OCI-LY7 (cell line): Measurements from ENCODE around the gene CFC1B. TPM values are rescaled to one million over a fixed set of nuclear protein-coding genes. Genes with fewer than 3 reads are reported as not detected.
"Not testable (repeated sequence)": the region's sequence is repeated elsewhere in the genome, so short reads cannot be mapped to it uniquely, and the experiment has no call there.

Experiments used
- BruUV-seq: library from RNA; stranded (reverse); fragments of 400-500 nt; replicated peaks from 2 replicates; lab custom pipeline; 2021; lab: Mats Ljungman, UMichigan
- CTCF ChIA-PET: fragments of 300-600 bp; sonication (Branson Sonifier 250); formaldehyde crosslinking; loops from one replicate; lab custom pipeline; 2022; ENCODE audit warnings: antibody characterized with exemption; ENCODE audit not compliant: unreplicated experiment; lab: Charles Lee
- POLR2A ChIA-PET: fragments of 300-600 bp; sonication (Branson Sonifier 250); formaldehyde crosslinking; loops from one replicate; lab custom pipeline; 2022; ENCODE audit warnings: antibody characterized with exemption; lab: Charles Lee
- DNase-seq: peaks from one replicate; pipeline ENCODE4 v3.0.0-alpha.2; 2015; ENCODE audit warnings: low spot score
- H2AFZ ChIP-seq: fragments of 200-600 bp; sonication (generic), shearing (Covaris generic); 2 replicates; pipeline ENCODE4 v1.6.1; 2014; ENCODE audit warnings: mild to moderate bottlenecking, antibody characterized with exemption, low read length, moderate library complexity
- H3K27ac ChIP-seq: fragments of 200-600 bp; sonication (generic); 2 replicates; pipeline ENCODE4 v1.5.1; 2014; ENCODE audit warnings: mixed run types, low read depth, mild to moderate bottlenecking, moderate library complexity, low read length, inconsistent platforms; ENCODE audit not compliant: poor library complexity, severe bottlenecking
- H3K36me3 ChIP-seq: fragments of 200-600 bp; sonication (generic); 2 replicates; pipeline ENCODE4 v1.6.1; 2014; ENCODE audit warnings: mild to moderate bottlenecking, antibody characterized with exemption, low read length, moderate library complexity, mixed read lengths; ENCODE audit not compliant: insufficient read depth
- H3K4me1 ChIP-seq: fragments of 200-600 bp; sonication (generic); 2 replicates; pipeline ENCODE4 v1.5.1; 2014; ENCODE audit warnings: mild to moderate bottlenecking, low read length; ENCODE audit not compliant: insufficient read depth, poor library complexity, severe bottlenecking
- H3K4me2 ChIP-seq: fragments of 200-600 bp; sonication (generic); 2 replicates; pipeline ENCODE4 v1.6.1; 2014; ENCODE audit warnings: mild to moderate bottlenecking, low read length
- H3K4me3 ChIP-seq: fragments of 200-600 bp; sonication (generic); 2 replicates; pipeline ENCODE4 v1.5.1; 2014; ENCODE audit warnings: mild to moderate bottlenecking, low read depth, low read length; ENCODE audit not compliant: poor library complexity, severe bottlenecking
- H3K79me2 ChIP-seq: fragments of 200-600 bp; sonication (generic); 2 replicates; pipeline ENCODE4 v1.6.1; 2016; ENCODE audit warnings: low read depth, mild to moderate bottlenecking, low read length, moderate library complexity, mixed read lengths; ENCODE audit not compliant: insufficient read depth
- H3K9me2 ChIP-seq: fragments of 200-600 bp; sonication (generic); 2 replicates; pipeline ENCODE4 v1.6.1; 2016; ENCODE audit warnings: mild to moderate bottlenecking, low read length, mixed read lengths; ENCODE audit not compliant: insufficient read depth
- H3K9me3 ChIP-seq: fragments of 200-600 bp; sonication (generic); 2 replicates; pipeline ENCODE4 v1.6.1; 2014; ENCODE audit warnings: mild to moderate bottlenecking, mixed run types, low read length, mixed read lengths
- H4K20me1 ChIP-seq: fragments of 200-600 bp; sonication (generic); 2 replicates; pipeline ENCODE4 v1.6.1; 2014; ENCODE audit warnings: mild to moderate bottlenecking, antibody characterized with exemption, low read length, moderate library complexity, mixed read lengths; ENCODE audit not compliant: insufficient read depth
- intact Hi-C: fragments of 100-400 bp; cut with micrococcal nuclease; formaldehyde crosslinking; loops from one replicate; pipeline ENCODE4 v1.10.0; 2022; ENCODE audit not compliant: unreplicated experiment
- total RNA-seq, 2 experiments: library from RNA; depleted of rRNA in 1 of 2; stranded (reverse); fragments of >200 nt in 1 of 2; shearing (Covaris generic) in 1 of 2; gene quantifications; 2 replicates each; pipeline ENCODE4 v1.2.3, GENCODE V29; 2014 to 2022

Gene CFC1B
- total RNA-seq, 2 experiments from 2014 or later: not detected

DNA sequence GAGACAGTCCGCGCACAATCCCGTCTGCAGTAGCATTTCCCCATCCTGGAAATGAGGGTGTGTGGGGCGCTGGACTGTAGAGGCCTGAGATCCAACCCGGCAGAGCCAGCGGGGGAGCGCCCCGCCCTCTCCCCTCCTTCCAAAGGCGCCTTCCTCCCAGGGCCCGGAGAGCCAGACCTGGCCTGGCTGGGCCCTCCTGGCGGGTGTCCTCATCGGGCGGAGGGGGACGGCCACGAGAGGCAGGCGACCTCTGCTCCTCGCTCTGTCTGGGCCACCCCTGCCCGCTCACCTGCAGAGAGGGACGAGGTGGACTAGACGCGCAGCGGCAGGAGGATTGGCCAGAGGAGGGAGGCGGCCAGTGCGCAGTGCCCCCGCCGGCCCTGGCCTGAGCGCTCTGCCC, 28.5 kb downstream of the CFC1B start:
- H3K4me2 ChIP-seq, H3K79me2 ChIP-seq, H3K4me3 ChIP-seq, H2AFZ ChIP-seq, H3K36me3 ChIP-seq, DNase-seq, CTCF ChIA-PET, BruUV-seq, intact Hi-C loops, H4K20me1 ChIP-seq, H3K27ac ChIP-seq, POLR2A ChIA-PET, H3K9me3 ChIP-seq, H3K9me2 ChIP-seq, H3K4me1 ChIP-seq: not testable (repeated sequence)

DNA sequence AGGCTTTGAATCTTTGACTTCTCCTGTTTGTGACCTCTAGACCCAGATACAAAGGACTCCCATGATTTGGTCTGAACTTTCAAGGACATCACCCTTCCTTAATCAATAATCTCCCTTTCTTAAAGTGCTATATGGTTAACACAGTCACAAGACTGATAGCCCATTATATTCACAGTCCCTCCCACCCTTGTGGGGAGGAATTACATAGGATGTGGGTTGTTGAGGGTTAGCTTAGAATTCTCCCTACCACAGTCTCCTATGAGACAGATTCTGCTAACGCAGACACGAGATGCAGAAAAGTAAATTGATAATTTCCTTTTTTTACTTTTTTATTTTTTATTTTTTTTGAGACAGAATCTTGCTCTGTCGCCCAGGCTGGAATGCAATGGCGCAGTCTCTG, 33.2 kb downstream of the CFC1B start:
- intact Hi-C loops, H3K4me3 ChIP-seq, H3K9me3 ChIP-seq, CTCF ChIA-PET, POLR2A ChIA-PET, H3K9me2 ChIP-seq, H3K4me2 ChIP-seq, H3K79me2 ChIP-seq, H4K20me1 ChIP-seq, BruUV-seq, H3K36me3 ChIP-seq, H2AFZ ChIP-seq, DNase-seq, H3K27ac ChIP-seq, H3K4me1 ChIP-seq: not testable (repeated sequence)

DNA sequence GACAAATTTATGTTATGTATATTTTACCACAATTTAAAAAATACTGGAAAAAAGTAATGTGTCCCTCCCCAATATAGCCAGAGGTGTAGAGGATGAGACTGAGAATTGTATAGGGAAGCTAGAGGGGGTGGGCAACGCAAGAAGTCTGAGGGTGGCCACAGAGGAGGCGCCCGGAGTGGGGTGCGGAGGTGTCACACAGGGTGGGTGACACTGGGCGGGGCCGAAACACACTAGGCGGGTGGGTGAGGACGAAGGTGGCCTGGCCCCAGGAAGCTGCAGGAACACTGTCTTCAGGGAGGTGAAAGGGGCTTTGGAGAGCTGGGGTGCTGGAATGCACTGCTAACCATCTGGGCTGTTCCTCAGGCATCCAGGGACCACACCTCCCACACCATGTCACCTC, 35.4 kb downstream of the CFC1B start:
- H4K20me1 ChIP-seq, BruUV-seq, DNase-seq, CTCF ChIA-PET, H3K36me3 ChIP-seq, H3K27ac ChIP-seq, H3K4me3 ChIP-seq, H3K4me1 ChIP-seq, H3K79me2 ChIP-seq, H3K9me3 ChIP-seq, POLR2A ChIA-PET, intact Hi-C loops, H3K4me2 ChIP-seq, H2AFZ ChIP-seq, H3K9me2 ChIP-seq: not testable (repeated sequence)

DNA sequence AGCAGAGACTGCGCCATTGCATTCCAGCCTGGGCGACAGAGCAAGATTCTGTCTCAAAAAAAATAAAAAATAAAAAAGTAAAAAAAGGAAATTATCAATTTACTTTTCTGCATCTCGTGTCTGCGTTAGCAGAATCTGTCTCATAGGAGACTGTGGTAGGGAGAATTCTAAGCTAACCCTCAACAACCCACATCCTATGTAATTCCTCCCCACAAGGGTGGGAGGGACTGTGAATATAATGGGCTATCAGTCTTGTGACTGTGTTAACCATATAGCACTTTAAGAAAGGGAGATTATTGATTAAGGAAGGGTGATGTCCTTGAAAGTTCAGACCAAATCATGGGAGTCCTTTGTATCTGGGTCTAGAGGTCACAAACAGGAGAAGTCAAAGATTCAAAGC, 45.1 kb downstream of the CFC1B start:
- H3K27ac ChIP-seq, H3K4me2 ChIP-seq, H3K9me3 ChIP-seq, H3K36me3 ChIP-seq, CTCF ChIA-PET, H2AFZ ChIP-seq, intact Hi-C loops, H3K79me2 ChIP-seq, H3K9me2 ChIP-seq, POLR2A ChIA-PET, H3K4me1 ChIP-seq, H4K20me1 ChIP-seq, DNase-seq, H3K4me3 ChIP-seq, BruUV-seq: not testable (repeated sequence)

DNA sequence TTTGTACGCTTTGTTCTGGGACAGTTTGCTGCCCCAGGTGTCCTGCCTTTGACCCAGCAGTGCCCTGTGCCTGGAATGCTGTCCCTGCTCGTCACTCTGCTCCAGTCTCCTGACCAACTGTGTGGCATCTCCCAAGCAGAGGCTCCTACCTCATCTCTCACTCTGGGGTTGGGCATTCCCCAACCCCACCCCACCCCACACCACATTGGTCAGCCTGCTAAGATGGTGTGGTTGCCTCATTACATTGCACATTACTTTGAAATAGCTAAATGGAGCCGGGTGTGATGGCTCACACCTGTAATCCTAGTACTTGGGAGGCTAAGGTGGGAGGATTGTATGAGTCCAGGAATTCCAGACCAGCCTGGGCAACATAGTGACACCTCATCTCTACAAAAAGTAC, 50.9 kb downstream of the CFC1B start:
- CTCF ChIA-PET, H2AFZ ChIP-seq, H3K9me3 ChIP-seq, H3K4me2 ChIP-seq, BruUV-seq, POLR2A ChIA-PET, H4K20me1 ChIP-seq, H3K79me2 ChIP-seq, H3K4me3 ChIP-seq, H3K27ac ChIP-seq, H3K36me3 ChIP-seq, H3K4me1 ChIP-seq, DNase-seq, intact Hi-C loops, H3K9me2 ChIP-seq: not testable (repeated sequence)

DNA sequence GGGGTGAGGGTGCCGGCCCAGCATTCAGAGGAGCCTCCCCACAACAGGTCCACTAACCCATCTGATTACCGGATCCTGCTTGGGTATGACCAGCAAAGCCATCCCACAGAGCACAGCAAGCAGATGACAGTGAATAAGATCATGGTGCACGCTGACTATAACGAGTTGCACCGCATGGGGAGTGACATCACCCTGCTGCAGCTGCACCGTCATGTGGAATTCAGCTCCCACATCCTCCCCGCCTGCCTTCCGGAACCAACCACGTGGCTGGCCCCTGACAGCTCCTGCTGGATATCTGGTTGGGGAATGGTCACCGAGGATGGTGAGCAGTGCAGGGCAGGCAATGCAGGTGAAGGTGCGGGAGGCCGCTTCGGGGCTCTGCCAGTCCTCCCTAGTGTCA, 53.2 kb downstream of the CFC1B start:
- H3K4me3 ChIP-seq, DNase-seq, H4K20me1 ChIP-seq, BruUV-seq, H3K79me2 ChIP-seq, H3K36me3 ChIP-seq, POLR2A ChIA-PET, H3K9me2 ChIP-seq, intact Hi-C loops, H3K4me1 ChIP-seq, H3K9me3 ChIP-seq, H2AFZ ChIP-seq, CTCF ChIA-PET, H3K27ac ChIP-seq, H3K4me2 ChIP-seq: not testable (repeated sequence)

DNA sequence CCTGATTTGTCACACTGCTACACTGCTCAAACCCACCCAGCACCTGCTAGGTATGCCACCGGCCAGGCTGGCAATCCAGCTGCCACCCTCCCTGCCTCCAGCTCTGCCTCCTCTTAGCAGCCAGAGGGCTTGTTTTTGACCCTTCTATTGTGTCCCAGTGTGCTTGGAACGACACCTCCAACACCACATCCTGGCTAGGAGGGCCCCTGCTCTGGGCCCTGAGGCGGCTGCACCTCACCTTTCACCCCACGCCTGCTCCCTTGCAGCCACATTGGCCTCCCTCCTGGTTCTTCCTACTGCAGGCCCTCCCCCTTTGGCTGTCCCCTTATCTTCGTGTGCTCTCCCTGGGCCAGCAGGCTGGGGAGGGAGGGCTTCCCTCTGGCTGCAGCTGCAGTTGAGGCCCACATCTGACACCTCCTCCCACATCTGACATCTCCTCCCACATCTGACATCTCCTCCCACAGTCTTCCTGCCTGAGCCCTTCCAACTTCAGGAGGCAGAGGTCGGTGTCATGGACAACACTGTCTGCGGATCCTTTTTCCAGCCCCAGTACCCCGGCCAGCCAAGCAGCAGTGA, 55.3 kb downstream of the CFC1B start:
- H2AFZ ChIP-seq, CTCF ChIA-PET, H3K9me3 ChIP-seq, H3K27ac ChIP-seq, H3K9me2 ChIP-seq, BruUV-seq, H4K20me1 ChIP-seq, H3K79me2 ChIP-seq, H3K4me2 ChIP-seq, H3K4me1 ChIP-seq, POLR2A ChIA-PET, H3K4me3 ChIP-seq, DNase-seq, H3K36me3 ChIP-seq, intact Hi-C loops: not testable (repeated sequence)
